HG03571 (cell line): ENCODE data around the gene CEBPZOS.
"Not testable (repeated sequence)": the region's sequence is repeated elsewhere in the genome, so short reads cannot be mapped to it uniquely, and the experiment has no call there.

Experiments
- ATAC-seq: cut with Tn5 transposase; IDR thresholded peaks from one replicate; pipeline ENCODE4 v1.9.1; 2021; ENCODE audit not compliant: unreplicated experiment

CEBPZOS gene

GRCh38 chr2:37190290-37190689, 6.0 kb upstream of the CEBPZOS start:
- ATAC-seq: no peak

GRCh38 chr2:37191253-37191652, 5.0 kb upstream of the CEBPZOS start:
- no peak for ATAC-seq

GRCh38 chr2:37191747-37192146, 4.5 kb upstream of the CEBPZOS start:
- no peak for ATAC-seq

GRCh38 chr2:37192551-37192950, 3.7 kb upstream of the CEBPZOS start:
- no peak for ATAC-seq

GRCh38 chr2:37195862-37196319, 405 bp upstream of the CEBPZOS start:
- ATAC-seq: not testable (repeated sequence)

- ATAC-seq: no peak
Observed at GRCh38 chr2:37198681-37199065, 2.4 kb downstream of the CEBPZOS start.

GRCh38 chr2:37201208-37201607, 4.9 kb downstream of the CEBPZOS start:
- ATAC-seq: no peak

GRCh38 chr2:37201766-37202165, 5.5 kb downstream of the CEBPZOS start:
- ATAC-seq: no peak

- no peak for ATAC-seq
Observed at GRCh38 chr2:37203708-37204107, 7.4 kb downstream of the CEBPZOS start.

GRCh38 chr2:37205071-37205661, 8.9 kb downstream of the CEBPZOS start:
- not testable (repeated sequence) for ATAC-seq

GRCh38 chr2:37205689-37206341, 9.5 kb downstream of the CEBPZOS start:
- no peak for ATAC-seq

GRCh38 chr2:37206760-37207159, 10.5 kb downstream of the CEBPZOS start:
- ATAC-seq: not testable (repeated sequence)

GRCh38 chr2:37211212-37211611, 14.9 kb downstream of the CEBPZOS start:
- no peak for ATAC-seq

- no peak for ATAC-seq
Observed at GRCh38 chr2:37211939-37212338, 15.6 kb downstream of the CEBPZOS start.

- ATAC-seq: no peak
Observed at GRCh38 chr2:37215250-37215649, 19.0 kb downstream of the CEBPZOS start.

GRCh38 chr2:37219046-37219445, 22.8 kb downstream of the CEBPZOS start:
- no peak for ATAC-seq

GRCh38 chr2:37223131-37223530, 26.8 kb downstream of the CEBPZOS start:
- no peak for ATAC-seq

- no peak for ATAC-seq
Observed at GRCh38 chr2:37224063-37224462, 27.8 kb downstream of the CEBPZOS start.

GRCh38 chr2:37225129-37225528, 28.8 kb downstream of the CEBPZOS start:
- not testable (repeated sequence) for ATAC-seq

- no peak for ATAC-seq
Observed at GRCh38 chr2:37226863-37227262, 30.6 kb downstream of the CEBPZOS start.

GRCh38 chr2:37228788-37229187, 32.5 kb downstream of the CEBPZOS start:
- ATAC-seq: no peak

- ATAC-seq: no peak
Observed at GRCh38 chr2:37230581-37230980, 34.3 kb downstream of the CEBPZOS start.
